Measurements from ENCODE around the gene ALLC.

DNA sequence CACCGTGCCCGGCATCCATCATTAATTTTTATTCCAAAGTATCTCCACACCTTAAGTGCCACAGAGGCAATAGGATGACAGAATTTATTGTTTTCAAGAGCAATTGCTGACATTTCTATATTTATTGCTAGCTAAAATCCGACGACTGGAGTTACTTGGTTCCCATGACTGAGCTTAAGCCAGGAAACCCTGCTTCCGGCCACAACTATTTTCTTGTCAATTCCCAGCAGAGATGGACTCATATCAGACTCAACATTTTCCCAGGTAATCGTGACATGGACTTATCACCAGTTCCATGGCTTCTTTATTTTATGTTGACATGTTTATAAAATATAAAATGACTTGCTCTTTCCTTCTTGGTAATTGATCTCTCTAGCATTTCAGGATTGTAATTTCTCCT, 24.8 kb downstream of the ALLC start:
- TF ChIP-seq, protein P1, sequence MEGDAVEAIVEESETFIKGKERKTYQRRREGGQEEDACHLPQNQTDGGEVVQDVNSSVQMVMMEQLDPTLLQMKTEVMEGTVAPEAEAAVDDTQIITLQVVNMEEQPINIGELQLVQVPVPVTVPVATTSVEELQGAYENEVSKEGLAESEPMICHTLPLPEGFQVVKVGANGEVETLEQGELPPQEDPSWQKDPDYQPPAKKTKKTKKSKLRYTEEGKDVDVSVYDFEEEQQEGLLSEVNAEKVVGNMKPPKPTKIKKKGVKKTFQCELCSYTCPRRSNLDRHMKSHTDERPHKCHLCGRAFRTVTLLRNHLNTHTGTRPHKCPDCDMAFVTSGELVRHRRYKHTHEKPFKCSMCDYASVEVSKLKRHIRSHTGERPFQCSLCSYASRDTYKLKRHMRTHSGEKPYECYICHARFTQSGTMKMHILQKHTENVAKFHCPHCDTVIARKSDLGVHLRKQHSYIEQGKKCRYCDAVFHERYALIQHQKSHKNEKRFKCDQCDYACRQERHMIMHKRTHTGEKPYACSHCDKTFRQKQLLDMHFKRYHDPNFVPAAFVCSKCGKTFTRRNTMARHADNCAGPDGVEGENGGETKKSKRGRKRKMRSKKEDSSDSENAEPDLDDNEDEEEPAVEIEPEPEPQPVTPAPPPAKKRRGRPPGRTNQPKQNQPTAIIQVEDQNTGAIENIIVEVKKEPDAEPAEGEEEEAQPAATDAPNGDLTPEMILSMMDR (IDR thresholded peaks at IDR 0.05) = no peak
- no peak for TF ChIP-seq POLR2A (IDR thresholded peaks at IDR 0.05)
